ENCODE results near the gene HAUS7.

The HAUS7 gene

GRCh38 chrX:153423652-153424051 is 46.7 kb downstream of the HAUS7 start:
- FAIRE-seq (no peak), DNase-seq (ENCODE audit: insufficient read length) (no peak)
- no peak for TF ChIP-seq TAF1 (IDR thresholded peaks at IDR 0.05; ENCODE audit: borderline replicate concordance, low read depth, low read length)
- TF ChIP-seq POLR2A (IDR thresholded peaks at IDR 0.05; ENCODE audit: low read depth, low read length), result no peak
- no peak for TF ChIP-seq POLR2AphosphoS5 (IDR thresholded peaks at IDR 0.05; ENCODE audit: low read depth, low read length)

- DNase-seq (ENCODE audit: insufficient read length), result no peak
- no peak for FAIRE-seq
- TF ChIP-seq POLR2A (IDR thresholded peaks at IDR 0.05; ENCODE audit: low read depth, low read length) (no peak), TAF1 (IDR thresholded peaks at IDR 0.05; ENCODE audit: borderline replicate concordance, low read depth, low read length) (no peak), POLR2AphosphoS5 (IDR thresholded peaks at IDR 0.05; ENCODE audit: low read depth, low read length) (no peak)
Measured at GRCh38 chrX:153421856-153422255, 48.5 kb downstream of the HAUS7 start.

GRCh38 chrX:153420851-153421599 is 49.4 kb downstream of the HAUS7 start:
- no peak for DNase-seq (ENCODE audit: insufficient read length)
- TF ChIP-seq POLR2A (IDR thresholded peaks at IDR 0.05; ENCODE audit: low read depth, low read length) (no peak), TAF1 (IDR thresholded peaks at IDR 0.05; ENCODE audit: borderline replicate concordance, low read depth, low read length) (no peak), POLR2AphosphoS5 (IDR thresholded peaks at IDR 0.05; ENCODE audit: low read depth, low read length) (no peak)
- FAIRE-seq, result no peak

GRCh38 chrX:153417637-153418036 is 52.7 kb downstream of the HAUS7 start:
- FAIRE-seq, result no peak
- TF ChIP-seq TAF1 (IDR thresholded peaks at IDR 0.05; ENCODE audit: borderline replicate concordance, low read depth, low read length), result no peak
- TF ChIP-seq POLR2AphosphoS5 (IDR thresholded peaks at IDR 0.05; ENCODE audit: low read depth, low read length), result no peak
- TF ChIP-seq POLR2A (IDR thresholded peaks at IDR 0.05; ENCODE audit: low read depth, low read length), result no peak
- DNase-seq (ENCODE audit: insufficient read length), result no peak

GRCh38 chrX:153416781-153417450 is 53.5 kb downstream of the HAUS7 start:
- TF ChIP-seq TAF1 (IDR thresholded peaks at IDR 0.05; ENCODE audit: borderline replicate concordance, low read depth, low read length) (no peak), POLR2AphosphoS5 (IDR thresholded peaks at IDR 0.05; ENCODE audit: low read depth, low read length) (no peak), POLR2A (IDR thresholded peaks at IDR 0.05; ENCODE audit: low read depth, low read length) (no peak)
- FAIRE-seq (no peak), DNase-seq (ENCODE audit: insufficient read length) (no peak)

GRCh38 chrX:153414856-153415510 is 55.4 kb downstream of the HAUS7 start:
- no peak for FAIRE-seq
- no peak for DNase-seq (ENCODE audit: insufficient read length)

GRCh38 chrX:153413731-153414130 is 56.6 kb downstream of the HAUS7 start:
- FAIRE-seq (no peak), DNase-seq (ENCODE audit: insufficient read length) (no peak)
- TF ChIP-seq TAF1 (IDR thresholded peaks at IDR 0.05; ENCODE audit: borderline replicate concordance, low read depth, low read length), result no peak
- no peak for TF ChIP-seq POLR2A (IDR thresholded peaks at IDR 0.05; ENCODE audit: low read depth, low read length)
- no peak for TF ChIP-seq POLR2AphosphoS5 (IDR thresholded peaks at IDR 0.05; ENCODE audit: low read depth, low read length)

More at GRCh38 chrX:153414856-153415510, 55.4 kb downstream of the HAUS7 start:
- TF ChIP-seq TAF1 (IDR thresholded peaks at IDR 0.05; ENCODE audit: borderline replicate concordance, low read depth, low read length), result no peak
- TF ChIP-seq POLR2A (IDR thresholded peaks at IDR 0.05; ENCODE audit: low read depth, low read length), result no peak
- no peak for TF ChIP-seq POLR2AphosphoS5 (IDR thresholded peaks at IDR 0.05; ENCODE audit: low read depth, low read length)

GRCh38 chrX:153412746-153413720 is 57.3 kb downstream of the HAUS7 start:
- FAIRE-seq, result no peak
- TF ChIP-seq TAF1 (IDR thresholded peaks at IDR 0.05; ENCODE audit: borderline replicate concordance, low read depth, low read length) (no peak), POLR2AphosphoS5 (IDR thresholded peaks at IDR 0.05; ENCODE audit: low read depth, low read length) (no peak), POLR2A (IDR thresholded peaks at IDR 0.05; ENCODE audit: low read depth, low read length) (no peak)
- DNase-seq (ENCODE audit: insufficient read length), result no peak

GRCh38 chrX:153411988-153412574 is 58.3 kb downstream of the HAUS7 start:
- TF ChIP-seq POLR2A (IDR thresholded peaks at IDR 0.05; ENCODE audit: low read depth, low read length) (no peak), TAF1 (IDR thresholded peaks at IDR 0.05; ENCODE audit: borderline replicate concordance, low read depth, low read length) (no peak)
- DNase-seq (ENCODE audit: insufficient read length) (no peak), FAIRE-seq (no peak)

- DNase-seq (ENCODE audit: insufficient read length), result peak; percentile 69
- no peak for FAIRE-seq
- TF ChIP-seq TAF1 (IDR thresholded peaks at IDR 0.05; ENCODE audit: borderline replicate concordance, low read depth, low read length) (no peak), POLR2AphosphoS5 (IDR thresholded peaks at IDR 0.05; ENCODE audit: low read depth, low read length) (no peak), POLR2A (IDR thresholded peaks at IDR 0.05; ENCODE audit: low read depth, low read length) (peak; percentile 18; the same call in 1 of the 2 replicates)
Measured at GRCh38 chrX:153411255-153411987, 59.0 kb downstream of the HAUS7 start, which contains the start of gene ZFP92. Gene ZFP92 (plus strand): TSS chrX:153411472. CDS start chrX:153418323, 6,851 bp downstream.
